Myocyte (in vitro differentiated cells): ENCODE data around the gene CCDC90B. TPM values are rescaled to one million over a fixed set of nuclear protein-coding genes. Genes with fewer than 3 reads are reported as not detected.
A peak's percentile ranks its signal among the peaks of the same experiment; 100 is the strongest.
"Not testable (repeated sequence)": the region's sequence is repeated elsewhere in the genome, so short reads cannot be mapped to it uniquely, and the experiment has no call there.

ENCODE experiments used
- DNase-seq: peaks from one replicate; pipeline ENCODE4 v3.0.0-alpha.2; 2012; ENCODE audit warnings: low read depth
- total RNA-seq: library from RNA; depleted of rRNA; stranded (reverse); fragments of >200 nt; gene quantifications from 2 replicates; pipeline ENCODE4 v1.2.3, GENCODE V29; 2014

The CCDC90B gene
- total RNA-seq, 1 donor from 2014 or later = 88.8 TPM

DNA sequence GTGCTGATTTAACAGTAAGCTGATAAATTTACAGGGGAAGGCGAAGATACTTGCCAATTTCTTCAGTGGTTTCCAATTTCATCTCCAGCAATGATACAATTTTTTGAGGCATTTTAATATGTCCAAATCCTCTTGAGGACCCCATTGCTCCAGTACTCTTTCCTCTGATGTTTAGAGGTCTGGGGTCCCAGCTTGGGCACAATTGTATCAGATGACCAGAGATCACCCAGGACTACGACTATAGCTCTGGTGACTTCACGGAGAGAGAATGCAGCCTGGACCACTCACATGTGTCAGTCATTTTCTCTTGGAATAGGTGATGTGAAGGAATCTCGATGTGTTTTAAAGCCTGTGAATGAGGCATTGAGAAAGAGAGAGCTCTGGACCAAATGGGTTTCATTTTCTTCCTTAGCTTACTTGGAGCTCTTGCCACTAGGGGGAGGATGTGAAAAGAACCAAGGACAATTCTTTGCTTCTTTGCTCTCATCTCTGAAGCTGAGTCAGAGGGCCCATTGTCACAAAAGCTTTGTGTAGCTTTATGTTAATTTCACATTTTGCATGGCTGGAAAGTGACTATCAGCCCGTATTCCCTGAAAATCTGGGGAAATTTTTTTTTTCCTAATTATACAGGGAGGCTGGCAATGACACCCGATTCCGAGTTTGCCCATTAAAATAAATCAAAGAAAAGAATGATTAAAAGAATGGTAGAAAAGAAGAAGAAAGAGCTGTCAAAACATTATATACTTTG is 6.7 kb upstream of the CCDC90B start:
- DNase-seq = peak; percentile 74

GRCh38 chr11:83287631-83288030 is 1.5 kb upstream of the CCDC90B start:
- DNase-seq = no peak

DNA sequence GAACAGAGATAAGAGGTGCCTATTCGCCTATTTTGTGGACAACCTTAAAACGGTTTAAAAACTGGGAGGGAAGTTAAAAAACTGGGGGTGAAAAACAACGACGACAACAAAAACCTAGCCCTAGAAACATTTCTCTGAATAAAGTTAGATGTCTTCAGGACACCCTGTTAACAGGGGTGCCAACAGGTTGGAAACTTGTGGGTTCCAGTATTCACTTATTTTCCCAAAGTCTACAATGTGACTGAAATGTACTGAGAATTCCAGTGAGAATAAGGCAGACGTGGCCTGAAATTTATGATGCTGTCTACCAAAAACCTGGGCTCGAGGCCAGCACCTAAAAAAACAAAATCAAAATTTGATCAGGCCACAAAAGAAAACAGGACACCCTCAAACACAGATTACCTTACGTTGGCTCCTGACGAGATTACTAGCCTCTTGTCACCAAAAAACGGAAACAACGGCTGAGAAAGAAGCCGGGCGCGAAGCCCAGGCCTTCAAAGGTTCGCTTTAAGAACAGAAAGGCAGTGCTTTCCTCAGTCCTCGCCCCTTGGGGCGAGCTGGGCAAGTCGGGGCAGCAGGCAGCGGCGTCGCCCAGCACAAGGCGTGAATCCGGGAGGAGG is 906 bp downstream of the CCDC90B start:
- no peak for DNase-seq

DNA sequence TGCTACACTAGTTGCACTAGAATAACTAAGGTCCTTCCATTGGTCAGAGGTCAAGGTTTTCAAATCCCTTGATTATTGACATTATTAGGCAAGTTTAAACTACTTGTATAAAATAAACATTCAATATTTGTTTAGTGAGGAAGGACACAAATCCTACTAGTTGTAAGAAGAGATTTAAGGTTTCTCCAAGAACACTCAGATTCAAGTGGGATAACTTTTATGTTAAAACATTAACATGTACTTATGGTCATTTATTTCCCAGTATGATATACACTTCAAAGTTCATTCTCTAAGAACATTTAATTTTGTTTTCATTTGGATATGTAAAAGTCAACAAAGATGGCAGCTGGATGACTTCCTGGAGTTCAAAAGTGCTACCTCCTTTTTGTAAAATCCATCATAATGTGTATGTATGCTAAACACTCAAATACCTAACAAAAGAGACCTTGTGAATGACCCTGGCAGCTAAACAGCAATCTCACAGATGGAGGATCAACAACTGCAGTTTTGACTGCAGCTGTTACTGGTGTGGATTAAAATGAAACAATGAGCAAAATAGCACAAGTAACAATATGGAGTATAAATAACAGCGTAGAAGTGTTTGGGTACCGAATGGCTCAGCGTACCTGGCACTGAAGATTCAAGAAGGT is 1.5 kb downstream of the CCDC90B start:
- DNase-seq = peak; percentile 57

- no peak for DNase-seq
These were observed 4.0 kb downstream of the CCDC90B start for GRCh38 chr11:83282084-83282716.

DNA sequence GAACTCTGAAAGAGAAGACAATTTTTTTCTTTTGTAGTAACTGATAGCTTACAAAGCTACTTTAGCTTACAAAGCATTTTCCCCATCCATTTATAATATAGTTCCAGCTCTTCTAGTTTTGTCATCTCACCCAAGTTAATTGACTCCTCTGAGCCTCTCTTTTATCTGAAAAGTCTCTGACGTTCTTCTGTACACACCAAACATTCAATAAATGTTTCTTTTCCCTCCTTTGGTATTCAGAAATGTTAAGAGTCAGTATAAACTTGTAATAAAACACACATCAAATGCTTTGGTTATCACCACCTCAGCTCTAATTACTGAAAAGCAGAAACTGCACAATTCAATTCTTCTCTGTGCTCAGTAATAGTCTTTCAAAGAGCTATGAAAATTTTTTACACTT is 5.9 kb downstream of the CCDC90B start:
- no peak for DNase-seq

- no peak for DNase-seq
These were observed 7.8 kb downstream of the CCDC90B start for GRCh38 chr11:83278351-83278750.

DNA sequence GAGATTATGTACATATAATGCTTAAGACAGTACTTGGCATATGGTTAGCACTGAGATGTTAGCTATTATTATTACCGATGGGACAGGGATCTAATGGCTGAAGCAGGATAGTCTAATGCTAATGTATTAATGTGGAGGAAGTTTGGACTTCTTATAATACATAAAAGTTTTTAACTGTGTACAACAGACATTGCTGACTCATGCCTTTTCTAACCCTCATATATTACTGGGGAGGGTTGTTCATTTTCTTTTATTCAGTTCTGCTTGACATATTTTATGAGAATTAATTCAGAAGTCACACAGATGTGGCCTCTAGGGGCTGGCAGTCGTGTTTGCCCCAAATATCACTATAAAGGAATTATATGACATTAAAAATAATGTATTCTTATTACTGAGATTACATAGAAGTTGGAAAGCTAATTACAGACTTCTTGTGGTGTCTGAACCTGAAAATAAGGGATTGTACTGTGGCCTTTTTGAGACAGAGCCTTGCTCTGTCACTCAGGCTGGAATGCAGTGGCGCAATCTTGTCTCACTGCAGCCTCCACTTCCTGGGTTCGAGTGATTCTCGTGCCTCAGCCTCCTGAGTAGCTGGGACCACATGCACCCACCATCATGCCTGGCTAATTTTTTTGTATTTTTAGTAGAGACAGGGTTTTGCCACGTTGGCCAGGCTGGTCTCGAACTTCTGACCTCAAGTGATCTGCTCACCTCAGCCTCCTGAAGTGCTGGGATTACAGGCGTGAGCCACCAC is 10.1 kb downstream of the CCDC90B start:
- no peak for DNase-seq

- peak; percentile 65 for DNase-seq
These were observed 13.5 kb downstream of the CCDC90B start for GRCh38 chr11:83272627-83273026.

- not testable (repeated sequence) for DNase-seq
These were observed 14.4 kb downstream of the CCDC90B start for GRCh38 chr11:83271734-83272133.

DNA sequence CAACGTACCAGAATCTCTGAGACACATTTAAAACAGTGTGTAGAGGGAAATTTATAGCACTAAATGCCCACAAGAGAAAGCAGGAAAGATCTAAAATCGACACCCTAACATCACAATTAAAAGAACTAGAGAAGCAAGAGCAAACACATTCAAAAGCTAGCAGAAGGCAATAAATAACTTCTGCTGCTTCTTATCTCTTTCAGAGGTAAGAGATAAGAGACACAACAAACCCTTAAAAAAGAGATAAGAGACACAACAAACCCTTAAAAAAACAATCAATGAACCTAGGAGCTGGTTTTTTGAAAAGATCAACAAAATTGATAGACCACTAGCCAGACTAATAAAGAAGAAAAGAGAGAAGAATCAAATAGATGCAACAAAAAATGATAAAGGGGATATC is 17.1 kb downstream of the CCDC90B start:
- not testable (repeated sequence) for DNase-seq

DNA sequence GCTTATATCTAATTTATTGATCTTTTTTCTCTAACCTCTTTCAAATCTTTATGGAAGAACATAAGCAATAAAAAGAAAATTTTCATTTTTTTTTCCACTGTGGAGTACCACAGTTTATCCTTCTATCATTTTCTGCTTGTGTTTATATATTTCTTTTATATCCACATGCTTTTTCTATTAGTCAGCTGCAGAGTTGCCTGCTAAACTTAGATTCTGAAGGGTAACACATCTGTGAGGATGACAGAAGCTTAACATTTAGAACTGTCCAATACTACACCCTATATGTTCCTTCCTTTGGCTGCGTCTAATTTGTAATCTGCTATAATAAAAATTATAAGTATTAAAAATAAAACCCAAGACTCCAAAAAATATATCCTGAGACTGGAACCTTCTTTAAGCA is 20.8 kb downstream of the CCDC90B start:
- no peak for DNase-seq

GRCh38 chr11:83259559-83259958 is 26.6 kb downstream of the CCDC90B start:
- DNase-seq = no peak

DNA sequence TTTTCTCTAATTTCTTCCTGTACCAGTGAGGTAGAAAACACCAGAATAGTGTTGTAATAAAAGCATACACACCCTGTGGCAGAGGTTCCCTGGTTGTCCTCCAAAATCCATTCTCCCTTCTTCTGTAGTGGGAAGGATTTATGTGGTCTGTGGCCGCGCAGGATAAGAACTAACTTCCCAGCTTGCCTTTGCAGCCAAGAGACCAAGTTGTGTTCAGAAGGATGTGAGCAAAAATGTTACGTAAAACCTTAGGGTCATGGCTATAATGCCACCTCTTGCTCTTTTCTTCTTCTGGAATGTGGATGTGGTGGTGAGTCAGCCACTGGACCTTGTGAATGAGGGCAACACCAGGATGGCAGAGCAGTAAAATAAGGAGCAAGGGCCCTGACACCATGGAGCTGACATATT is 28.4 kb downstream of the CCDC90B start:
- DNase-seq = peak; percentile 92

GRCh38 chr11:83256602-83257340 is 29.4 kb downstream of the CCDC90B start:
- no peak for DNase-seq

DNA sequence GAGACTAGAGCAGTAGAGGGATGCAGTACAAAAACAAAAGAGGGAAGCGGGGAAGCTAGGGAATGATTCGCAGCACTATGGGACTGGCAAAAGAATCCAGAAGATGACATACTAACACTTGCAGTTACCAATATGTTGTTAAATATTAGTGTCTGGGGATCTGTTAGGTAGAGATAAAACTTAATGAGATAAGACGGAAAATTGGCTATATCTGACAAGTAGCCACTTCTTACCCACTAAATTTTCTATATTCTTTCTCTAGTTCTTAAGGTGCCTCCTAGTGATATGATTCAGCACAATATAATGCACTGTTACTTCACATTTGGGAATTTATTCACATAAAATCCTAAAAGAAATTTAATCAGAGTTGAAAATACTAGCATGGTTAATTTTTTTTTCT is 30.8 kb downstream of the CCDC90B start:
- DNase-seq = no peak

DNA sequence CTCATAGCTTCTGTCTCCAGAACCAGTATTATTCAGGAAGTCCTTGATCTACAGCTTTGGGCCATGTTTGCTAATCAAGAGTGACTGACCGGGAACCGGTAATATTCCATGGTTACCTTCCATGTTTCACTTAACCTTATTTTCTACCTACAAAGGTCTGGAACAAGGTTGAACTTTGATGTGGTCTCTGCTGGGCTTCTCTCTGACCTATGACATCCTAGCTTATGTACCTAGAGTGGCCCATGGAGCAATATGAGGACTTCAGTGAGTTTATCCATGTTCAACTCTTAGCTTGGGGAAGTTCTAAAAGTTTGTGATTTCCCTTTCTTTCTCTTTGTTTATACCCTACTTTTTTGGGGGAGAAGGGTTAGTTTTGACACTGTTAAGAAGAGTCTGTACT is 33.2 kb downstream of the CCDC90B start:
- DNase-seq = no peak

GRCh38 chr11:83252266-83252665 is 33.9 kb downstream of the CCDC90B start:
- DNase-seq = no peak

DNA sequence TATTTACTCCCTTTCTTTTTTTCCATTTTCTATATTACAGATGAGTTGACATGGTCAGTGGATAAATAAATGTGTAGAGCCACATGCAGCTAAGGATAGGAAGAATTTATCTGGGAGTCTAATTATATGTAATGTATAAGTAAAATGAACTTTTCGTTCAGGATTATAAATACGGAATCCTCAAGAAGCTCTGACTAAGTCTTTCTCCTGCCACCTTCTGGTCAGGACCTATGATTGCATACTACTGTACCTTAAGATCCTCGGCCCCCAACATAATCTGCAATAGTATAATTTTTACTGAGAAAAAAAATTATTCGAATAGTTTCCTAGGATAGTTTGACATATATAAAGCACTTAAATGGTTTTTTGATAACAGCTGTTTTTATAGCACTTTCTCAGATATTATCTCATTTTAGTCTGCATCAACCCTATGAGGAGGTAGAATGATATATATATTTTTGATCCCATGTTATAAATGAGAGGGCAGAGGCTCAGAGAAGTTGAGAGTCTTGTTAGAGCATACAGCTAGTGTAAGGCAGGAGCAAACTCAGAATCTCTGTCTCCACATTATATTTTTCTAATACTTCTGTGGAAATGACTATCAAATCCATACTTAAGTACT is 36.1 kb downstream of the CCDC90B start:
- peak; percentile 39 for DNase-seq

GRCh38 chr11:83249445-83249844 is 36.7 kb downstream of the CCDC90B start:
- no peak for DNase-seq
